Measurements from ENCODE around the gene GABBR1.

Gene GABBR1

GRCh38 chr6:29617782-29618554 is 15.0 kb downstream of the GABBR1 start:
- no peak for DNase-seq

DNA sequence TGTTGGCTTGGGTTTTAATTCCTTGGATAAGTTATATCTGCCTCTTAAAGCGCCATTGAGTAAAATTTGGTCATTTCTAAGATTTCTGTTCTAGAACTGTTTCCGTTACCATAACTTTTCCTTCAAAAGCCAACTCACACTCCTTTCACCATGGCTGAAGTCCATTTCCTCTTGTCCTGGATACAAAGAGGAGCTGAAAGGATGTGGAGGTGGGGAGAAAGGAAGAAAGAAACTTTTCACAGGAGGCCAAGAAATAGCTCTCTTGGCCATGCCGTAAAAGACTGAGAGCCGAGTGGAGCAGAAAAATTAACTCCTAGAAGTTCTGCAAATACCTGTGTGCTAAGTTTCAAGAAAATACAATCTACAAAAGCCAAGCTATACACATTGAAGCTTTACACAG is 21.6 kb downstream of the GABBR1 start:
- no peak for DNase-seq

DNA sequence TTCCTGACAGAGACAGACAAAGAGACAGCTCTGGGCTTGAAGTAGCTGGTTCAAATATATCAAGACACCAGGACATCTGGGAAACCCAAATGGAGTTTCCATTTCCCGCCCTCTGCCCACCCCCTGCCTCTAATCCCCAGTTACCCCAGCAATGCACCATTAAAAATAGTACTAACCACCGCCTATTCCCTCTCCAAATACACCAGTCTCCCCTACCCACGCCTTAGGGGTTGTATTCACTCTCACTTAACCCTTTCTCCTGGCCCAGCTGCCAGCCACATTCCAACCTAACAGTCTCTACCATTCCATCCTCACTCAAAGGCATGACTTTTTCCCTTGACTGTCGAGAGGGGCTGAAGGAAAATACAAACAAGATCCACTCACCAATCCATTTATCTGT is 22.4 kb downstream of the GABBR1 start:
- no peak for DNase-seq

DNA sequence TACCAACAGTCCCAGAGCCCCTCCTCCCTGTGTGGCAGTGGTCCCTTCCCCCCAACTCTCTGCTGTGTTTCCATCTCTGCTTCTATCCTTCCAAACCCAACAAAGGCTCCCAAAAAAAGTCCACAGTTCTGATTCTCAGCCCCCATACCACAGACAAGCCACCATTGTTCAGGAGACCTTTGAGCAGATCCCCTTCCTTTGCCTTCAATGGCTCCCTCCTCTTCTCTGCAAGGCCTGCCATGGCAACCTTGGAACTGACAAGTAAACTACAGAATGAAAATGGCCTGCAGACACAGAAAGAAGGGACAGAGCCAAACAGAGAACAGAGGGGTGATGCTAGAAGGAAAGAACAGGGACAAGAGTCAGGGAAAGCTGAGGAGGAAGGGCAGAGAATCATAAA is 24.9 kb downstream of the GABBR1 start:
- no peak for DNase-seq

- DNase-seq: no peak
Observed at GRCh38 chr6:29603930-29604329, 29.1 kb downstream of the GABBR1 start.

DNA sequence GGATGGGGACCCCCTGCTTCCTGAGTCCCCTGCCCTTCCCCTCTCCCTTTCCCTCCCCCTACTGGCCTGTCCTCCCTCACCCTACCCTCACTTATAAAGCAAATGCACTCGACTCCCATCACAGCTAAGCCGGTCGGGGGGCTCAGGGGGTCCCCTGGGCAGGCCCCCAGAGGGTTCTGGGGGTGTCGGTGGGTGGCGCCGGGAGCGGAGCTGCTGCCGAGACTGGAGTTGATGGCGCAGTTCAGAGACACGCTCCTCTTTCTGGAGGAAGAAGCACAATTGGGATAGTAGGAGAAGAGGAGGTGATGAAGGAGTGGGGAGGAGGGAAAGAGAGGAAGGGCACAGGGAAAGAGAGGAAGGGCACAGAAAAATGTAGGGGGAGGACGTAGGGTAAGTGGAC is 29.5 kb downstream of the GABBR1 start:
- no peak for DNase-seq

GRCh38 chr6:29602564-29603361 is 30.2 kb downstream of the GABBR1 start:
- DNase-seq: no peak

GRCh38 chr6:29598172-29598747 is 34.7 kb downstream of the GABBR1 start:
- DNase-seq: no peak

DNA sequence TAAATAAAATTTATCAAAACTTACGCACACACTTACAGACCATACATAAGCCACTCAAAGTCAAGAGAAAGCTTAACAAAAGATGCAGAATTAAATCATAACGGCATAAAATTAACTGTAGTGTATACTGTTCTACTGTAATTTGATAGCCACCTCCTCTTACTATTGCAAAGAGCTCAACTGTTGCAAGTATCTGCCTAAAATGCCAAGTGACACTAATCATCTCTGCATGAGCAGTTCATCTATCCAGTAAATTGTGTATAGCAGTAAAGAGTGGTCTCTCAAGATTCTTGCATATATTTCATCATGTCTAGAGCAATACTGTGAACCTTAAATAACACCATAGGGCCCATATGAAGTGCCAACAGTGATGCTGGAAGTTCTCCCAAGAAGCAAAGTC is 35.8 kb downstream of the GABBR1 start:
- no peak for DNase-seq

DNA sequence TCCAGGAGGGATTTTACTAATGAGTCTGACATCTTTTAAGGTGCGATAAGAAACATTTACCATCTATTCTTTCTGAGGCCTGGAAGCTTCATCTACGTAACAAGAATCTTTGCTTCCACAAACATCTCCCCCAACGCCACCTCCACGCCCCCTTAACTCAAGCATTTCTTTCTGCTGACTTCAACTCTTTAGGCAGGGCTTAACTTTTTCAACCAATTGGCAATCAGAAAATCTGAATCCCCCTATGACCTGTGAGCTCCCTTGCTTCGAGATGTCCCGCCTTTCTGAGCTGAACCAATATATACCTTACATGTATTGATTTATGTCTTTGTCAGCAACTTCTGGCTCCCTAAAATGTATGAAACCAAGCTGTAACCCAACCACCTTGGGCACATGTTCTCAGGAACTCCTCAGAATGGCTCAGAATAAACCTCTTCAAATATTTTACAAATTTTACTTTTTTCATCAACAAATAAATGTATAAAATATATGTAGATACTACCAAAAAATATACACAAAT is 36.5 kb downstream of the GABBR1 start:
- DNase-seq: no peak

- no peak for DNase-seq
Observed at GRCh38 chr6:29593199-29593855, 39.7 kb downstream of the GABBR1 start.

DNA sequence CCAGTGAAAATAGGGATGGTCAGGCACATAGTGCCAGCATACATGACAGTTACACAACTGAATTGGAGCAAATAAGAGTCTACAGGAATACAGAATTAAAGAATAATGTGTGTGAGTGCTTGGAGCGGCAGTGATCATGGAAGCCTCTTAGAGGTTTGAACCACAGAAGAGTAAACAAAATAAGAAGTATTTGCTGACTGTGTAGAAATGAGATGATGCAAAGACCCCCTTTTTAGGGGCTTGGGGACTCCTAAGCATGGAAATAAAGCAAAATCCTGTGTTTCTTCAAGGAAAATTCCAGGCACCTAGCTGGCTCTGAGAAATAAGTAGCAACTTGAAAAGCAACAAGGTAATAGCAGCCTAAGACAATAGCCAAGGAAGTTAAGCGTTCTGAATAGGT is 41.3 kb downstream of the GABBR1 start:
- DNase-seq: no peak

DNA sequence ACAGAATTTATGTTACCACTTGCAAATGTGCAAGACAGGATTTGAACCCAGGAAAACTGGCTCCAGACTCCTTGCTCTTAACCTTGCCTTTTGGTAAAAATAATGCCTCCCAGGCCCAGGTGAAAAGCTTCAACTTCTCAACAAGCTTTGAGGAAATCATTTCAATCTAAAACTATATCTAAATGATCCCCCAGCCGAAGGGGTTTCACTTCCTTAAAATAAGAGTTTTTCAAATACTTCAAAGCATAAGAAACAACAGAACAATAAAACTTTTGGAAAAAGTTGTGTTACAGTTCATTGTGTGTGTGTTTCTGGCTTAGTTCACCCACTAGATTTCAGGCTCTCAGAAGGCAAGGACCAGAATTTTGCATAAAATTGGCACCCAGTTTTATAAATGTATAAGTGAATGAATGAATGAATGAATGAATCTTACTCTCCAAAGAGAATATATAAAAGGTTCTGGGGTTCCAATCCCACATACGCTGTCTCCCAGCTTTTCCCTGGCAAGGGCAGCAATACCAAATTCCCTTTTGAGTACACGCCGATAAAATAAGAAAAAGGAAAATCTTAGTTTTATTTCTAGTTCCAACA is 42.7 kb downstream of the GABBR1 start:
- no peak for DNase-seq

GRCh38 chr6:29589423-29590048 is 43.4 kb downstream of the GABBR1 start:
- no peak for DNase-seq

DNA sequence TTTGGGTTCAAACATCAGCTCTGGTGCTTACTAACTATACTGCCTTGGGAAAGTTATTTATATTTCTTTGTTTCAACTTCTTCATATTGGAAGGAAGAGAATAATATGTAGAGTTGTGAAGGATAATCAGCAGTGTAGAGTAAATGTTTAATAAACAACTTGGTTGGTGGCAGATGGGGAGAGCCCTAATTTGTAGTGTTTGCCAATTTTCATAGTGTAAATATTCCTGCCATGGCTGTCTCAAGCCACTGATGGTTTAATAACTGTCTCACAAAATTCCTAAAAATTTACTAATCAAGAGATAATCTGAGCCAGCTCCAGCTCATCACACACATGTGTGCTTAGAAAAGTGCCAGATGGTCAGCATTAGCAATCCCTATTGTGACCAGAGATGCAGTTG is 48.2 kb downstream of the GABBR1 start, which contains the start of gene OR2H2:
OR2H2 (plus strand) TSS at position 301 of the 400 bp plus-strand sequence. CDS start 2,824 bp downstream, outside the sequence.
- no peak for DNase-seq

DNA sequence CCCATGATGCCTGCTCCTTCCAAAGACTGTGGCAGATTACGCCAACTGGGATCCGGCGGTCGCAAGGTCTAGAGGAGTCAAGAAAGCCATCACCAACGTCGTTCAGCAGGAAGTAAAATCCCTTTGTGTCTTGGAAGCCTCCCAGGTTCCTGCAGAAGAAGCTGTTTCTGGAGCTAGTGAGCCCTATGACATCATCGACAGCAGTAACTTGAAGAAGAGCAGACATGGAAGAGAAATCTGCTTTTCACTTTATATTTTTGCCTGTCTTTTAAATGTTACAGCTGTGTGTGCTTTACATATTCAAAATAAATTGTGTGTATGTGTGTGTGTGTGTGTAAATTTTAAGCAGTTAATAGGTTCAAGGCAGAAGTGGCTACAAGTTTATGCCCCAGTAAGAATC is 55.4 kb downstream of the GABBR1 start:
- no peak for DNase-seq

GRCh38 chr6:29576056-29576455 is 56.9 kb downstream of the GABBR1 start:
- DNase-seq: no peak

- no peak for DNase-seq
Observed at GRCh38 chr6:29567991-29568390, 65.0 kb downstream of the GABBR1 start.

DNA sequence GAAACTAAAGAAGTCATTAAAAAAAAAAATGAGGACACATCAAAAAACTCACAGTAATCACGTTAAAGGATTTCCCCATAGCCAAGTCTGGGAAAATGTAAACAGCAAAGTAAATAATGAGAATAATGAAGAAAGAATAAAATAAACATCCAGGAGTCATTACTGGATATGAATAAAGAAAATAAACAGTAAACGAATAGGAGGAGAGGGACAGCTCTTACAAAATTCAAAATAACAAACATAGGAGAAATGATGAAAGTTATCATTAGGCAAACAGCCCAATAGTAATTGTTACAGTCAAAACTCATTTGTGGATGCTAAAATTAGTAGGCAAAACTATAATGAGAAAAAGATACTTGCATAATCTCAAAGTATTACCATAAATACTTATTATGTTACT is 65.4 kb downstream of the GABBR1 start:
- DNase-seq: no peak

DNA sequence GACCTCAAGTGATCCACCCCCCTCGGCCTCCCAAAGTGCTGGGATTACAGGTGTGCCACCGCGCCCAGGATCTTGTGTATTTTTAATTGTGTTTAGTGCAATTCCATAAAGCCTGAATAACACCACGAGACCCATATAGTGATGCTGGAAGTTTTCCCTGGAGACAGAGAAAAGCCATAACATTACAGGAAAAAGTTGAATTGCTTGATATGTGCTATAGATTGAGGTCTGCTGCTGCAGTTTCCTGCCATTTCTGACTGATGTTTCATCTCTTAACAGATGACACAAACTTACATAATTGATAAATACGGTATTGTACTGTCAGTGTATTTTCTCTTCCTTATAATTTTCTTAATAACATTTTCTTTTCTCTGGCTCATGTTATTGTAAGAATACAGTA is 66.1 kb downstream of the GABBR1 start:
- DNase-seq: no peak

- no peak for DNase-seq
Observed at GRCh38 chr6:29564875-29565274, 68.1 kb downstream of the GABBR1 start.

DNA sequence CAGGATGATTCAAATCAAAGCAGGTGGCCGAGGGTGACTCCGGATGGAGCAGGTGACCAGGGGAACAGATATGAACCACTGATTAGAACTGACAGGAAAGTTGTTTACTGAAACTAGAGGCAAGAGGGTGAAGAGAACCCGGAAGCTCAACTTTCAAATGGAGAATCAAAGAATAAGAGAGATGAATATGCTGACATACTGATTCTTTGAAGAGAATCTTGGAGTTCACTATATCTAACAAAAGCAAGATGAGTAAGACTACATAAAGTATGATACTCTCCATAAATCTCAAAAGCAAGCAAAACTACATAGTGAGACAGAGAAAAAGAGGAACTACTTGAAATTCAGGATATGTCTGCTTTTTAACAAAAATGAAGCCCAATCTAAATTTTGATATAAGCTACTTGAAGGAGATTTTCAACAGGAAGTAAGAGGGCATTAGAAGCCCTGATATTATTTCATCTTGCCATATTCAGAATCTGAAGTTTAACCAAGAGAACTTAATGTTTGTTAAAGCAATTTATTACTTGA is 69.5 kb downstream of the GABBR1 start:
- DNase-seq: no peak
